Left forelimb (tissue), 1 donor: ENCODE data around the gene MDFIC.

Experiments used
- DNase-seq: peaks from one replicate; pipeline ENCODE4 v3.0.0-alpha.2; 2018; ENCODE audit warnings: low spot score

MDFIC gene

DNA sequence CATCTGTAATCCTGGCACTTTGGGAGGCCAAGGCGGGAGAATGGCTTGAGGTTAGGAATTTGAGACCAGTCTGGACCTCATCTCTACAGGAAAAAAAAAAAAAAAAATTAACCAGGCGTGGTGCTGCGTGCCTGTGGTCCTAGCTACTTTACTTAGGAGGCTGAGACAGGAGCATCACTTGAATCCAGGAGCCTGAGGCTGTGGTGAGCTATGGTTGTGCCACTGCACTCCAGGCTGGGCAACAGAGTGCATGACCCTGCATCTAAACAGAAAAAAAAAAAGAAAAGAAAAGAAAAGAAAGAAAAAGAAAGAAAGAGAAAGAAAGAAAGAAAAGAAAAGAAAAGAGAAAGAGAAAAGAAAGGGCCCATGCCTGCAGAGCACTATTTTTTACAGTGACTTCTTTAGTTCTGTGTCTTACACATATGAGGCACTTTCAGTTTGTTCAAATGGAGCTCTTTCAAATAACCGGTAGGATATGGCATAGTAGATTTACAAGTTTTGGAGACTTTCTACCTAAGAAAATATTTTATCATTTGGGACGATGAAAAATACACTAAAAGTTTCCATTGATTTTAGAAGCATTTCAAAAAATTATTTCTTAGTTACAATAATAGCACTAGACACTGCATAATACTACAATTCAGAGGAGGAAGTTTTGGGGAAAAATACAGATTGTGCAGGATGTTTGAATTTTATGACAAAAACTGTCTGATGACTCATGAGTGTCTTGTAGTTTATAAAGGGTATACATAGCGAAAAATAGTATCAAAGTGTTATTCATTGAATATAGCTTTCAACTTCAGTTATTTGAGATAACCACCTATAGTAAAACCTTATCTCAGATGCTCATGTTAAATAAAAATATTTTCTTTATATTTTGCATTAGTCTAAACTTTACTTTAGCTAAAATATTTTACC is 75.9 kb downstream of the MDFIC start:
- no peak for DNase-seq

DNA sequence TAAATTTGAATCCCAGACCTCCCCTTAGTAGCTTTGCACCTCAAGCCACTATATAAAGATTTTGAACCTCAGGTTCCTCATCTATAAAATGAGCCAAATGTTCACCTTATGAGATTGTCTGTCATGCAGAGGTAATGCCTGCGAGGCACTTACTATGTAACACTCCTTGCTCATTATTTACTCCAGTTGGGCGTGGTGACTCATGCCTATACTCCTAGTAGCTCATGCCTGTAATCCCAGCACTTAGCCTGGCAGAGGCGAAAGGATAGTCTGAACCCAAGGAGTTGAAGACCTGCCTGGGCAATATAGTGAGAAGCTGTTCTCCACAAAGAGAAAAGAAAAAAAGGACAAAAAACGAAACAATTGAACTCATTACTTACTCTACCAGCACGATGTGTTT is 82.2 kb downstream of the MDFIC start:
- DNase-seq: no peak

DNA sequence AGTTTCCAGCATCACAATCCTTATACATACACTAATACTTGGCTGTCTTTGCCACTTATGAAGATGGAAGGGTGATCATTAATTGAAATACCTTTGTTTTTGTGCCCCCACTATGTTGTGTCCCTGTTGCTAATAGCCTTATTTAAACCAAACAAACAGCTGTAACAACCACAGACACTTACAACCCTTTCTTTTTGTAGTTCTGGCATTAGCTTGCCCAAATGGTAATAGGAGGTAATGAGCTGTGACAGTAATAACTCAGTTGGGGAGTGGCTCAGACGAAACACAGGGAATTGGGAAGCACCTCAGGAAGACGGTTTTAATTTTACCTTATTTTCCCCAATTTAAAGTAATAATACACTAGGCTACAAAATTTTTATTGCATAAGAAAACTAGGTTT is 83.4 kb downstream of the MDFIC start:
- no peak for DNase-seq

DNA sequence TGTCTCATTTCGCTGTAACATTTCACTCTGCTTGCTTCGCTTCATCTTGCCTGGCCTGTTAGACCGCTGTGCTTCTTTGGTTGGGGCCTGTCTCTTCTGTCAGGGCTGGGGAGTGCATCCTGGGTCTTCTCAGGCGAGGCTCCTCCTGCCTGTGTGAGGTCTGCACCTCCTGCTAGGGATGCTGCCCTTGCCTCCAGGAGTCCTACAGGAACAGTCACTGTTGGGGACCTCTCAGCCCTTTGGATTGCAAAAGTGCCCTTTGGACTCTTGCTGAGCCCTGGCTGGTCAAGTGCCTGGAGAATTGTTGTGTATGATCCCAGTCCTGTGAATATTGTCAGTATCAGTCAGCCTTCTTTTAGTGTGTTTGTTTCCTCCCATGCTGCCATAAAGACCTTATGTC is 84.1 kb downstream of the MDFIC start:
- no peak for DNase-seq

DNA sequence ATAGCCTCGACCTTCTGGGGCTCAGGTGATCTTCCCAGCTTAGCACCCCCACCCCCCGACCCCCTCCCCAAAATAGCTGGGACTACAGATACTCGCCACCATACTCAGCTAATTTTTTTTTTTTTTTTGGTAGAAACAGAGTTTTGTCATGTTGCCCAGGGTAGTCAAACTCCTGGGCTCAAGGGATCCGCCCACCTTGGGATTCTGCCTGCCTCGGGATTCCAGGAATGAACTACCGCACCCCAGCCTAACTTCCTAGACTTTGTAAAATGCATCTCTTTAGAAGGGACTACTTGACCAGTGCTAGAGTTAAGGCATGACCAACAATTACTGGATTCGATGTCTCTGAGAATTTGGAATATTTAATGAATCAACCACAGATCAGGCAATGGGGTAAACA is 85.9 kb downstream of the MDFIC start:
- no peak for DNase-seq

DNA sequence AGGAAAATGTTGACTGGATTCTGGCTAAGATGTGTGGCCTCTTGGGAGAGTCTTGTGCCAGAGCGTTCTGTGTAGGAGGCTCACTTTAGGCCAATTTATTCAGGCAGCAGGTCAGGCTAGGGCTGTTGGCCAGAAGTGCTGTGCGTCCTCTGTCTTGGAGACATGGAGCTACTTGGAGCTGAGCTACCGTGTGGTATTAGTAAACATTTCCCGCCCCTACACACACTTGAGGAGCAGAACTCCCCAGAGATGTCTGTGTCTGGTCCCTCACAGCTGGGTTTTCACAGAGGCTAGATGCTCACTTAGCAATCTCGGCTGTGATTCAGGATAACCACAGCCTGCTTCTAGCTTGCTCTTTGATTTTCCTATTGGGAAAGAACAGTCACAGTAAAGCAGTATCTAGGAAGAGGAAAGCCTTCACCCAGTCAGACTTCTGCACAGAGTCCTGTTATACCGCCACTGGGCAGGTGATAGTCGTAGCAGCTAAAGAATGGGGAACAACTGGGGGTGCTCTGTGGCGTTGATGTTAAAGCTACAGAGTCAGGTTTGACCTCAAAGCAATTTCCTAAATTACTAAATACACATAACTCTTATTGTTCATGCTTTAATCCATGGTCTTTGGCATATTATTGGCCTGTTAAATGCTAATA is 86.7 kb downstream of the MDFIC start:
- DNase-seq: peak; percentile 77

DNA sequence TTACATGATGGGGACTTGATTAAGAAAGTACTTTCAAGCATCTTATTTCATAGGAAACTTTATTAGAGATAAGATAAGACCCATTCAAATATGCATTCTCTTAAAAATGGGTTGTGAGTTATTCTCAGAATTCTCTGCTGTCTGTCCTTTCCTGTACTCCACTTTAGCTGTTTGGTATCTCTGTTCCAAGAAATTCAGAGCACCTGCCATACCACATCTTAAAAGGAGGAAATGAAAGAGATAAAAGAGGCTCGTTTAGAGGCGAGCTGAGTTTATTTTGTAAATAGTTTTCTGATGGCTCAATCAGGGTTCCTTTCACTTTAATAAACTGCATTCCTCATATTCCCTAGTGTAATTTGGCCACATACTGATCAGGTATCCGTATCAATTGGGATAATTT is 87.2 kb downstream of the MDFIC start:
- no peak for DNase-seq

DNA sequence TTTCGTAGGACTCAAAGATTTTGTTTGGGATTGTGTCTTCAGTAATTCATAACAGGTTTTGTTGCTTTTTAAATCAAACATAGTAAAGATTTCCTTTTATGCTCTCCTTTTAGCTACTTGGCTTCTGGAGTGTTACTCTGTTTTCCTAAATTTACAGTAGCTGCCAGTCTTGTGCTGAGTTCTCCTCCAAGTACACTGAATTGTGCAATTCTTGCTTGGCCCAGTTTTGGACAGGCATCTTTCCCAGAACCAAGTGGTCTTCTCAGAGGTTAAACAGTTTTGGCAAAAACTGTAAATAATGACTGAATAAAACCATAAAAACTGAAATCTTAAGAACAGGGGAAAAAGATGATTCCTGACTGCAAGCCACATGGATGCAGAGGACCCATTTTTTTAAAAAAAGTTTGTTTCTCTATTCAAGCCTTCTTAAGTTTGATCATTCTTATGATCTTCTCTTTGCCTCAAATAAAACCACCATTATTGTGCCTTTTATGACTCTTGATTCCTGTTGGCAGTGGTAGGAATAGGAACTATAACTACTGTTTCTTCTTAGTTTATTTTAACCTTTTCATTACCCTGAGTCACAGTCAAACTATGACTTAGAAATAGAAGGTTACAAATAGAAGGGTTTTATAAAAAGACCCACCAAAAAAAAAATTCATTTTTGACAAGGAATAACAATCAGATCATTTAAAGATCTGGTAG is 88.0 kb downstream of the MDFIC start:
- no peak for DNase-seq

DNA sequence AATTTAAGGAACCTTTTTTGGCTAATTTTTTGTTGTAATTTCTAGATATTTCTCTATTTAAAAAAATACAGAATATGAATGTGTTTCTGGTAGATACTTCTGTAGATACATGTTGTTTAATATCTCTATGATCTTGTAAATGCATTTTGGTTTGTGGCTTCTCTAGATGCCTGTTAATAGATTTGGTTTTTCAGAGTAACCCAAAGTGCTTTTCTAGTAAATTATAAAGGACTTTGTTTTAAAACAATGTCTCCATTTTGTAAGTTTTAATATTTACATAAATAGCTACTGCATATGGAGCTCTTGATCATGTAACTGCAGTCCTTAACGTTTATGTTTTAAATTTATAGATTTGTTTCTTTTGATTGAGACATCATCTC is 88.5 kb downstream of the MDFIC start:
- no peak for DNase-seq

DNA sequence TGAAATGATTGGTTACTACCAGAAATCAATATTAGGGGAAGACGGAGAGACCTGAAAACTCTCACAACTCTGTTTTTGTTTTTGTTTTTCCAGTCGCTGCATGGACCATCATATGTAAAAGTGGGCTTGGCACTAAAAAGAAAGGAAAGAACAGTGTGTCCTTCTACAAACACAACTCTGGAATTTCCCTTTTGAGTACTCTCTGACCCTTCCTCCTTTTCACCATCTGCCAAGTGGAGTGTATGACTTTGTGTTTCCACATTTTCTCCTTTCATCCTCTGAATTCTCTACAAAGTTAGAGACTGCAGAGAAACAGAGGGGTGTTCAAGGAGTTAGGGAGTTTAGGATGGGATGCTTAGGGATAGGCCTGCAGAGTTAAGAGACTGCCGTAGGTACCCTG is 92.0 kb downstream of the MDFIC start:
- no peak for DNase-seq

DNA sequence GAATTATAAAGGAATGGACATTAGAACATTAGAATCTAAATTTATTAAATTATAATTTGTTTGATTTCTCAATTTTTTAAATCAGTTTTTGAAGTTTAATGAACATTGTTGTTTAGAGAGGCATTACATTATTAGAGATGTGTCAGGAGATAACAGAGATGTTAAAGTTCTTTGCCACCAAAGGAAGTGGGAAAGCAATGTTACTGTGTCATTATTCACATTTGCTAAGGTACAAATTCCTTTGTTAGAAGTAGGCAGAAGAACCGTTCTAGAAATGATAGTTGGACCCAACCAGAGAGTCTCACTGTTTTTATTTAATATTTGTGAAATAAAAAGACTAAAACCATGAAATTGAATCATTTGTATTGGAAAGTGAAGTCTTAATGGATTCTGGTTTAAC is 92.9 kb downstream of the MDFIC start:
- DNase-seq: no peak

DNA sequence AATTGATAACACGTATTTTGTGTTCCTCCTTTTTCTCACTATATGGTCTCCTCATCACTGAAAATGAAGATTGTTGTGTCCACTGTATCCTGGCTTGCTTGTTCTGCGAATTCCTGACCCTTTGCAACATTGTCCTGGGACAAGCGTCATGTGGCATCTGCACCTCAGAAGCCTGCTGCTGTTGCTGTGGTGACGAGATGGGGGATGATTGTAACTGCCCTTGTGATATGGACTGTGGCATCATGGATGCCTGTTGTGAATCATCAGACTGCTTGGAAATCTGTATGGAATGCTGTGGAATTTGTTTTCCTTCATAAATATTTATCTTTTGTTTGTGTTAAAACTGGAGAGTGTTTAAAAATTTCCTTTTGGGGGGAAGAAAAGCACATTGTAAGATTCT is 93.7 kb downstream of the MDFIC start:
- no peak for DNase-seq

DNA sequence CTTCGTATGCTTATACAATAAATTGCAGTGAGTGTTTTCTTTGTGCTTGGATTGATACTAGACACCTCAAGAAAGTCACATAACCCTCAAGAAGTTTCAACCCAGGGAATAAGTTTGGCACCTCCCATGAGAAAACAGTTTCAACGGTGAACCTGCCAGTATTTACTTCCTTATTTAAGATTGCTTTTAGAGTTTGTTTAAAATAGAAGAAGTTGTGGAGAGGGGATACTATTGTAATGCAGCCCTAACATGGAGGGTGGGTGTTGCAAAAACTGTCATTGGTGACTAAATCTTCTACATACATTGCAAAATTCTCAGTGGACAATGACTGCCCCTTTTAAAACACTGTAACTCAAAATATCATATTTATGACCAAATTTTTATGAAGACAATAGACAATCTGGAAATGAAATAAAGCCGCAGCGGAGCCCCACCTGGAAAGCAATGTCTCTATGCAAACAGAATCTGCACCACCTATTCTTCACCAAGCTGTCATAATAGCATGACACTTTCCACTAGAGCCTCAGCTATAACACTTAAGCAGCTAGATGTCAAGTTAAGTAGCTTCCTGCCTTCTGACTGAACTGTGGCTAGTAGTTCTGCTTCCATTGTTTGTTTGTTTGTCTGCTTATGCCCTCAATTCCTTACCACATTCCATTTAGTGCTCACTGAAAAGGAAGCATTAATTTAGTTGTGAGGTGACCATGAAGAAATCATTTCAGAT is 98.2 kb downstream of the MDFIC start:
- DNase-seq: no peak

DNA sequence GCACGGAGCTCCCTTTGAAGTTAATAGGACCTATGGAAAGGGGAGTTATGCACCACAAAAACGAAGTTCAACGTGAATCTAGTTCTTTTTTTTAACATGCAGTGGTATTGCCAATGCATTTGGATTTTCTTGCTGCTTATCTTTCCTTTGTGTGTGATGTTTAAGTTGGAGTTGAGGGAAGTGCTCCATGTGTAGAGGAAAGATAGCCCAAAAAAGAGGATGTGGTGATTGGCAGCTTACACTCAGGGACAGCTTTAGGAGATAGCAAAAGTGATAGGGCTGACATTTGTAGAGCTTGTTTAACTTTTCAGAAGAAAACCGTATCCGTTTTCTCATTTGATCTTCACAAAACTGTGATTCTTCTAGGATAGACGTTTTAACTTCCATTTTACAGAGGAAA is 101.3 kb downstream of the MDFIC start:
- DNase-seq: no peak

DNA sequence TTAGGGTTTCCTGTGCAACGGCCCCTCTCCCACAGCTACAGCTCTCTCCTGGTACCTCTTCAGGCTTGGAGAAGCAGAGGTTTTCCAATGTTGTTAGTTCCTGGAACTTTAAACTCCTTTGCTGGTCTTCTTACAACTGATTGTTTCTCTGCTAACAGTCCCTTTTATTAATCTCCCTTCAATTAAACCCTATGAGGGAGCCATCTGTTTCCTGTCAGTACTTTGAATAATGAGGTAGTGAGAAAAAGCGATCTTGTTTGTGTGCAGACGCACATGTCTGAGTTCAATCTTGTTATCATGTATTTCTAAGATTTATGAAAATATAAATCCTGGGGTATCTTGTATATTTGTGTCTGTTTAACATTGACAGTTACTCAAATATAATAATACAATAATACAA is 102.4 kb downstream of the MDFIC start:
- DNase-seq: no peak

DNA sequence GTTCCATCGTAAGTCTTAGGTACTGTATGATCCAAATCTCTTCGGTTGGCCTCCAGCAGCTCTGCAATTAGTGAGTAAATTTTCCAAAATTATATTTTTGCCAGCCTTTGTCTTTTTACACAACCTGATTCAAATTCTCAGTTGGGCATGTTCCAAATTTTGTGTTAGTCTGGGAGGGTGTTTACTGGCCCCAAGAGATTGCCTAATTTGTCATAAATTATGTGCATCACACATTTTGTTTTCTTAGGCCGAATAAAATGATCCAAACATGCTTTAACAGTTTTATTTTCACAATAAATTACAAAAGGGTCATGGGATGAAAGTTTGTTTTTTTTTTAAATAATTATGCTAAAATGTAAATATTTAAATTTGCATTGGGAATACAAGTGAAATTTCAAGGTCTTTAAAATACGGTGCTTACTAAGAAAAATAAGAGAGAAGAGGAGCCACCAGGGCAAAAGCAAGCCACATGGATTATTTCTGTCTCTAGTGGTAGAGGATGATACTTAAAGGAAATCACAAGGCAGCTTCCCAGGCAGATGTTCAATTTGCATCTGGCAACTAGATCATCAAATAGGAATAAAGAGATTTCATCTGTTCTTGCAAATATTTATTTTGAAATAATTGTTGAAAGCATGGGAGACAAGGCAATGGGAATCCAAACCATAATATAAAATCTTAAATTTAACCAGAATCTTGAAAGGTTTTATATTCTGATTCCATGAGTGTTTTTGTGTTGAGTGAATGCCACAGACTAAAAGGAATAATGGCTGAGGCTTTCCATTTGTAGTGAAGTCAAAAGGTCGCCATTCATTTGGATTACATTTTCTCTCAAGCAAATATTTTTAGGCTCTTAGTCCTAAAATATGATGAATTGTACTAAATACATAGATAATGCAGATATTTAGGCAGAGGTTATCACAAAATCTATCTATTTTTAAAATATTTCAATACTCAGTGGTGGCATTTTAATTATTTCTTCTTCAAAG is 111.1 kb downstream of the MDFIC start:
- no peak for DNase-seq

DNA sequence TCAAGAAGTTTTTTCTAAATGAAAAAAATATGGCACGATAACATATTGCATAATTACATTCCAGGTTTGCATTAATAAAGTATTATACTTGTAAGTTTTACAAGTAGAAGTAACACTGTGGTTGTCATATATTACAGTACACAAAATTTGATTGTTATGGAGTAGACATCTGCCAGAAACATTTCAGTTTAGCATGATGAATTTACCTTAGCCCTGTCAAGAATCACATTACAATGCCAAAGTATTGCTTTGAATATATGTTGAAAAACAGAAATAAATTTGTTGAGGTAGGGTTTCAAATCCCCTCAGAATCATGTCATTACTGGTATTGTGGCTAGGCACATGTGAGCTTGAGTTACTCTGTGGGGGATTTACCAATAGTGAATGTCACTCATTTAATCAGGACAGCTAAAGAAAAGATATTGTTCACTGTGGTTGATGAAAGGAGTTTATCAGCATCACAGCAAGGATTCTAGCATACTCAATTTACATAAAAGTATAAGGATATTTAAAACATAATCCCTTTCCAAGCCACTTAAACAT is 112.1 kb downstream of the MDFIC start:
- no peak for DNase-seq

DNA sequence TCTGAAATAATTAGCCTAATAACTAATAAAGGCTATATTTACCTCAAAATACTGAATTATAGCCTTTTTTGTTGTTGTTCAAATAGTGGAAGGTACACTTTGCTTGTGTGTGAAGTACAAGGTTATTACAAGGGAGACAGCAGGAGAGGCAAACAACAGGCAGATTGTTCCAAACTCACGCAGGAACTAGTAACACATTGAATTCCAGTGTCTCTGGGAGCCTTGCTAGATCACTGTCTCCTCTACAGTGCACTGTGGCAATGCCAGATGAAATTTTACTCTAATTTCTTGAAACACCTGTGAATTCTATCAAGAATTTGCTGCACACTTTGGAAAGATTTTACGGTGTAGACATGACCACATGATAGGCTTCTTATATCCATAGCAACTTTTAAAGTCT is 112.6 kb downstream of the MDFIC start:
- no peak for DNase-seq

DNA sequence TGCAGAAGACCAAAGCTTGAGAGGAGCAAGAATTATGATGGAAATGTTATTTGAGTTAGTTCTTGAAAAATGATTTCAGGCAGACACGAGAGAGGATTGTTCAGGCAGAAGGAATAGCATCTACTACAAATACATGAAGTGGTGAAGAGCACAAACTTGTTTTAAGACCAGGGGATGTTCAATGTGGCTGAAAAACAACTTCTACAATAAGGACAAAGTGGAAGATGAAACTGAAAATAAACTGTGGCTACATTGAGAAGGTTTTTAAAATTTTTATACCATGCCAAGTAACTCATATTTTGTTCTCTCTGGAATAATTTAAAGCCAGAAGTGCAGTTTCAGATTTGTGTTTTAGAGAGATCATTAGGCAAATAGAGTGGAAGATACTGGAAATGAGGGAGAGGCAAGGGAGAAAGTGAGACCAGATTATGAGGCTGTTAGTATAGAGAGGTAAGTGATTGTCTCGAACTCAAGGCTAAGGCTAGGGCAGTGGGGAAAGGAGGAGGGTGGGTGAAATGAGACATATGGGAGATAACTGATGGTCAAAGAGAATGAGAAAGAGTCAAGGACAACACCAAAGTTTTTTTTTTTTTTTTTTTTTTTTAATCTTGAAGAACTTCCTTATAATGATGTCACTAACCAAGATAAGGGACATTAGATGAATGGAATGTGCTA is 115.4 kb downstream of the MDFIC start:
- no peak for DNase-seq

DNA sequence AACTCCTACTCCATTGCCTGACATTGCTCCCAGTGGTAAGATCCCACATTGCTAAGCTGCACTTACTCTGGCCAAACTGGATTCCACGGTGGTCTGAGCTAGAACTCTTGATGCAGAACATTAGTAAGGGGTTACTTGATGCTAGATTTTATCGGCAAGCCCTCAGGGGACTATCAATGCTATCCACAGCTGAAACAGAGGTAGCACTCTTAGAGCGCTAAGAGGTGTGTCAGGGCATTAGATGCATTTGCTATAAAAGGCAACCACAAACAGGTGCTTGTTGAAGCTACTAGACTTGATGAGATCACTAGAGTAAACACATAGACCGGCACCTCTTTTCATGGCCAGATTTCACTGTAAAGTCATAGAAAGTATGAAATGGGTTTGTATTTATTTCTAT is 116.3 kb downstream of the MDFIC start:
- DNase-seq: no peak
